HG03045 (cell line): ENCODE measurements around the gene KLC4.
"Not testable (repeated sequence)": the region's sequence is repeated elsewhere in the genome, so short reads cannot be mapped to it uniquely, and the experiment has no call there.

ENCODE experiments used
- ATAC-seq: cut with Tn5 transposase; IDR thresholded peaks from one replicate; pipeline ENCODE4 v1.9.1; 2021; ENCODE audit warnings: mild to moderate bottlenecking, moderate library complexity; ENCODE audit not compliant: unreplicated experiment

Gene KLC4

DNA sequence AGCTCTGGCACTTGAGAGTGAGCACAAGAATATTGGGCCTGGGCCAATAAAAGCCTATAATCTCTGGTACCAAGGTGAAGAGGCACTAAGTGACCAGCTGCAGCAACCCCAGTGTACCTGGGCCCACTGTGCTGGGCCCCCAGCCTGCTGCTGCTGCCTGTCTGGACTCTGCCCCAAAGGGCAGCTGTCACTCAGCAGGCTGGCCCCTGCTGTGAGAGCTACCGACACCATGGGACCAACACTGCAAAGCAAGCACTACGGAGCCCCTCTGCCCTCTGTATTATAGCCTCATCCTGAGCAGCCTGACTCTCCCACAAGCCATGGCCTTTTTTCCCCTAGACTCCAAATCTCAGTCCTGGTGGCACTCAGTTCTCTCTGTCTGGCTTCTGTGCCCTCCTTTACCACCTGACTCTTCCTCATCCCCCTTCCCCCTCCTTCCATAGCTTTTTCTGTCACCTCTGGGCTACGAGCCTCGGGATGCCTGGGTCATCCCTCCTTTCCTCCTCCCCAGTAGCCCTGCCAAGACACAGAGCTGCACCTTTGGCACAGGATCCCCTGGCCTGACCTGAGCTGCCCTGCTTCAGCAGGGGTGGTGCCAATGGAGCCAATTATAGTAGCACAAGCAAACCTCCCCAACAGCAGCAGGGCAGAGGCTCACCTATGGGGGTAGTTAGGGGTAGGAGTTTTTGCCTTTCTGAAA, 23.8 kb upstream of the KLC4 start:
- ATAC-seq, result no peak

- ATAC-seq, result no peak
These were observed 22.7 kb upstream of the KLC4 start for GRCh38 chr6:43036712-43037111.

DNA sequence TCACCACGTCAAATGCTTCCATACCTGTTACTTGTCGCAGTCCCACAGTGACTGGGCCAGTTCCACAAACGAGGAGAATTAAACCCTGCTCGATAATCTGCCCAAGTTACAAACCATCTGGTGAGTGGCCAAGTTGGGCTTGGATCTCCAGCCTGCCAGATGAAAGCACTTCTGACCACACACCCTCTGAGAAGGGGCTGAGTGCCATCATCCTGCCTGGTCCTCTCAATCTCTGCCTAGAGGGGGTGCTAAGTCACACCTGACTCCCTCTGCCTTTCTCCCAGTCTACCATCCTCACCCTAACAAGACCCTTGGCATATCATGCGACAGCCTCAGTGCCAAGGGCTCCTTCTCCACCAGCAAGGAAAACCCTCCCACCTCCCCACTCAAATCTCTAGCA, 22.2 kb upstream of the KLC4 start:
- no peak for ATAC-seq

DNA sequence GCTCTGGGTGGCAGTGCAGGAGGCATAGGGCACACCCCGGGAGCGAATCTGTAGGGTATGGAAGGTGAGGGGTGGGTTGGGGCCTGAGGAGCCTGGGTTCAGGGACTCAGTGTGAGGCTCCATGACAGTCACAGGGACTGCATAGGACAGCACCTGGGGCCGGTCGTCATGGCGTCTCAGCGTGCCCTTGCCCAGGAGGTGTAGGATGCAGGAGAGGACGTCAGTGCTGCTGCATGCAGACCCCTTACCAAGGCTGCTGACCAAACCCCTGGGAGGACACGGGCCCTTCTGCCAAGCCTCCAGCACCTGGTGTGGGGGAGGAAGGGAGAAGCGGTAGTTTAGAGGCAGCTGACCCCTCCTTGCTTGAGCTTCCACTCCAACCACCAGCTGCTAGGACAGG, 21.7 kb upstream of the KLC4 start:
- ATAC-seq, result no peak

DNA sequence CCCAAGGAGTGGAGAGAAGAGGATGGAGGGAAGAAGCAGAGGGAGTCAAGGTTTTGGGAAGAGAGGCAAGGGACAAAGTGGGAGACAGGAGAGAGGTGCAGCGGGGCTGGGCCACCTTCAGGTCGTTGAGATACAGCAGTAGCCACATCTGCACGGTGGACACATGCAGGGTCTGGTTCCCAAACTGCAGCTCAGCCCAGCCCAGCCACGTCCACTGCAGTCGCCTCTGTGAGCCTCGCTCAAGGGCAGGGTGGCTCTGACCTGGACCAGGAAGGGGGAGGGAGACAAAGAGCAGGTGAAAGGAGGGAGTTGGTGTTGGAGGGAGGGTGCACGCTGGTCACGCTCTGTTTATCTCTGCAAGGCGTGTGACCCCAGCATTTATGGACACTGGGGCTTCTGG, 20.7 kb upstream of the KLC4 start:
- no peak for ATAC-seq

DNA sequence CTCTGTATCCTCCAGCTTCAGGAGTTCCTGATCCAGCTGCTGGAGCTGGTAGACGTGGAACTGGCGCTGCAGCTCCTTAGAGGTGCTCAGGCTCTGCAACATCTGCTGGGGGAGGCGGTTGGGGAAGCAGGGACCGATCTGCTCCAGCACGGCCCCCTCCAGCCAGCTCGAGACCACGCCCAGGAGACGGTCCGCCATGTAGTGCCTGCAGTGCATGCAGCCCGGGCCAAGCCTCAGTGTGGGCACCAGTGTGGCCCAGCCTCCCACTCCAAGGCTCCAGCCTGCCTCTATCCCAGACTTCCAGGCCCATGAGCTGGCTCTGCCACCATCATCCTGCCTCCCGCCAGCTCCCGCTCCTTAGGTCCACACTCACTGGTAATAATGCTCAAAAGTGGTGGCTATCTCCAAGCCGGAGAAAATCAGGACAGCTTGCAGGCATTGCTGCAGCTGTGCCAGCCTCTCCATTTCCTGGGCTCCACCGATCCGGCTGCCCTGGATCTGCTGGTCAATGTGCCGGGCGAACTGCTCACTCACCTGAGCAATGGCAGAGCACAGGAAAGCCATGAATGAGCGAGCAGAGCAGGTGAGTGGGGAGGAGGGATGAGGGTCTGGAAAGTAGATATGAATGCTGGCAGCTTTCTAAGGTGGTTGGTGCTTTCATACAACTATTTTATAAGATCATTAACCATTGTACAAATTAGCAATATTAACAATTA, 18.7 kb upstream of the KLC4 start:
- ATAC-seq, result no peak

DNA sequence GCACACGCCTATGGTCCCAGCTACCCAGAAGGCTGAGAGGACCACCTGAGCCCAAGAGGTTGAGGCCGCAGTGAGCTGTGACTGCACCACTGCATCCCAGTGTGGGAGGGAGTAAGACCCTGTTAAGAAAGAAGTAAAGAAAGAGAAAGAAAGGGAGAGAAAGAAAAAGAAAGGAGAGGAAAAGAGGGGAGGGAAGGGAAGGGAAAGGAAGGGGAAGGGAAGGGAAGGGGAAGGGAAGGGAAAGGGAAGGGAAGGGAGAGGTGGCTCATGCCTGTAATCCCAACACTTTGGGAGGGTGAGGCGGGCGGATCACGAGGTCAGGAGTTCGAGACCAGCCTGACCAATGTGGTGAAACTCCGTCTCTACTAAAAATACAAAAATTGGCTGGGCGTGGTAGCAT, 18.0 kb upstream of the KLC4 start:
- not testable (repeated sequence) for ATAC-seq

DNA sequence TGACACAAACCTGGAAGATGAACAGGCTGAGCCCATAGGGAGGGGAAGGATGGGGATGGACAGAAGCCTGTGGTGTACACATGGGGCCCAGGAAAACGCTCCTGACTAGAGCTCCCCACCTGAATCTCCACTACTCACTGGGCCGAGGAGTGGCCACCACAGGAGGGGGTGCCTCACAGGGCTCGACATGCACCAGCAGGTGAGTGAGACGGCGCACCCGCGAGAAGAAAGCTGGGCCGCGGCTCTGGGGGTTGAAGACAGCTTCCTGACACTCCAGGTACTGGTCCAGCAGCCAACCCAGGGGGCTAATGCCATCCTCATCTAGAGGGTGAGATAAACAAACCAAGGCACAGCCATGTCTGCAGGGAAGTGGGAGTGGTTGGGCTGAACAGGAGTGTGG, 16.1 kb upstream of the KLC4 start:
- ATAC-seq, result no peak

- no peak for ATAC-seq
These were observed 14.0 kb upstream of the KLC4 start for GRCh38 chr6:43045371-43045930.

DNA sequence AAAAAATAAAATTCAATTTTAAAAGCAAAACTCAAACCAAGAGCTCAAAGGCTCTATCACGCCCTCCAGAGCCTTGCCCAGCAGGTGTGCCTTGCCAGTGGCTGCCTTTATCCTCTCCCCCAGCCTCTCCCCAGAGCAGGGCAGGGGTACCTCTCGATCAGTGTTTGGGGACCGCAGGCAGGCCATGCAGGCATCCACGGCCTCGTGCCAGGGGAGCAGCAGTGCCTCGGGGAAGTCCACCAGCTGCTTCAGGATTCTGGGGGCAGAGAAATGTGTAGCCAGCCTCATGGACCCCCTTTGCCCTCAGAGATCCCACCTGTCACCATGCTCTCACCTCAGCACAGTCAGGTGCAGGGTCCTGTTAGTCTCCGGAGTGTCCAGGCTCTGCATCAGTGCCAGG, 11.4 kb upstream of the KLC4 start:
- no peak for ATAC-seq

DNA sequence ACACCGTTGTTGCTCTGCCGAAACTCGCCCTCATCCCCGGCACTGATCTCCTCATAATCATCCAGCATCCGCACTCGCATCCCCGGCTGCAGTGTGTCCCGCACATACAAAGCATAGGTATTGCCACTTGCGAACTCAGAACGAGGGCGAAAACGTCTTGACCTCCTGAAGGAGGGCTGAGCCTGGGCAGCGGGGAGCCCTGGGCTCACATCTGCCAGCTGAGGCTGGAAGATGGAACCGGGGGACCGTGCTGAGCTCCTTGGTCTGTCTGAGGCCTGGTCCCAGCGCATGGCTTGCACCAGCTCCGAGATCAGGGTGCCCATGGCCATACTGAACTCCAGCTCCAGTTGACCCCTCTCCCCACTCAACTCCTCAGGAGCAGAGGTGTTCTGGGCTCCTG, 8.4 kb upstream of the KLC4 start:
- no peak for ATAC-seq

- no peak for ATAC-seq
These were observed 7.1 kb upstream of the KLC4 start for GRCh38 chr6:43052225-43052841.

DNA sequence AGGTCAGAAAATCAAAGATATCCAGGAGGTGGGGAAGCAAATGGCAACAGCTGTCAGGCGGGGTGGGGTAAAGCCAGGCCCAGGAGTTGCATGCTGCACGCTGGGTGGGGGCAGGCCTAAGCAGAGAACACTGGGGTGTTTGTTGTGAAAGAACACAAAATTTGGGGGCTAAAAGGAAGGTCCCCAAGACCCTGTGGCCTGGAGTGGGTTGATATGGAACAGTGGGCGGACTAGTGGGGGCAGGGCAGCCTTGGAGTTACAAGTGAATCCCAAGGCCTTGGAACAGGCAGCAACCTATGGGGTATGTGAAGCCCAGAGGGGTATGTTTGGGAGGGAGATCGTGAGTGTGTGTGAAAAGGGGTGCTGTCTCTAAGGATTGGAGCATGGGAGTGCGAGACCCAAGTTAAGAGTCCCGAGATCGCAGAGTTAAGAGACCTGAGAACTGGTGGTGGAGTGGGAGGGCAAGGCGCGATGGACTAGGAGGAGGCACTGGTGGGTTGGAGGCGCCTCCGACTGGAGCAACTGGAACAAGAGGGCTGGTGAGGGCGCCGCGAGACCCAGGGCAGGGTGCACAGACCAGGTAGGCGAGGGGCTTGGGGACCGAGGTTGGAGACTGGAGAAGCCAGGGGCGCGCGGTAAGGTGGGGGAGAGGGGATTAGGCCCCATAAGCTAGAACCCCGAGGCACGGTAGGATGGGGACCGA, 6.4 kb upstream of the KLC4 start:
- peak; percentile 29 for ATAC-seq

- ATAC-seq, result peak; percentile 90
These were observed 5.8 kb upstream of the KLC4 start, which contains the start of gene CUL7 for GRCh38 chr6:43053545-43054205. CUL7 (minus strand) TSS chr6:43053851; CDS start chr6:43052788, 1,063 bp downstream.

- ATAC-seq, result no peak
These were observed 5.1 kb upstream of the KLC4 start for GRCh38 chr6:43054206-43054943.

DNA sequence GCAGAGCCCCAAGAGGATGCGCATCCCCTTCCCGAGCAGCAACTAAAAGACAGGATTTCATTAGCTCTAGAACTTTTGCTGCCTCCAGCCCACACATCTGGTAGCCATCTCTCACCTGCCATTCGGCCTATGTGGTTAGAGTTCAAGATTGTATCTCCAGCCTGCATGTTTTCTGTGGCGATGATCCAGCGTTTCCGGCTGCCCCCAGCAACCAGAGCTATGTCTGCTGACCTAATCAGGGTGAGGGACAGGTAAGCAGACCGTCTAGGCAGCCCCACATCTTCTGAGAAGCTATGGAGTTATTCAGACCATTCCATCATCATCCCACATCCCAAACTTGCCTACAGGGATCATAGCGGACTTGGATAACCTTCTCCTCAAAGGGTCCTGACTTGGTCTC, 3.5 kb upstream of the KLC4 start:
- no peak for ATAC-seq

DNA sequence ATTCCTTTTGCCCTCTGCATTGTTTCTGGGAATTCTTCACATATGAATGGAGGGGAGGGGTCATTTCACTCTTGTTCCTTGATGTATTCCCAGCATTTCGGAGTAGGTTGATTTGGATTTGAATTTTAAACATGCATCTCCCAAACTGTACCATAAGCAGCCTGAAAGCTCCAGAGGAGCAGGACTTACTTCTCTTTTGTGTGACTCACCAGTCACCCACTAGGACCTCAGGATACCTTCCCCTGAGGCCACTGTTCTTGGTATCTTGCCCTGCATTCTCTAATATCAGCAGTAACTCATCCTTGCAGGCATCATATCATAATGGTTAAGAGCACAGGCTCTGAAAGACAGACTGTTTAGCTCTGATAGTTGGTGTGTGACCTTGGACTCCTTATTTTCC, 900 bp upstream of the KLC4 start:
- no peak for ATAC-seq

- ATAC-seq, result no peak
These were observed 763 bp downstream of the KLC4 start for GRCh38 chr6:43060034-43060754.
